Superior temporal gyrus (tissue), 1 donor: ENCODE data around the gene ABL1.

Source experiments
- DNase-seq: peaks from one replicate; pipeline ENCODE4 v3.0.0-alpha.2; 2016; ENCODE audit errors: extremely low spot score

The ABL1 gene

GRCh38 chr9:130890870-130891687 is 56.0 kb downstream of the ABL1 start:
- DNase-seq = no peak

- DNase-seq = no peak
These were observed 56.8 kb downstream of the ABL1 start for GRCh38 chr9:130891688-130892476.

- DNase-seq = no peak
These were observed 57.6 kb downstream of the ABL1 start for GRCh38 chr9:130892477-130893304.

GRCh38 chr9:130893341-130894101 is 58.5 kb downstream of the ABL1 start:
- DNase-seq = no peak

GRCh38 chr9:130894546-130894945 is 59.5 kb downstream of the ABL1 start:
- no peak for DNase-seq

- DNase-seq = no peak
These were observed 60.0 kb downstream of the ABL1 start for GRCh38 chr9:130895038-130895437.

GRCh38 chr9:130895481-130896232 is 60.6 kb downstream of the ABL1 start:
- DNase-seq = no peak

- no peak for DNase-seq
These were observed 61.4 kb downstream of the ABL1 start, which contains the start of gene QRFP for GRCh38 chr9:130896233-130897014. QRFP (minus strand) TSS chr9:130896812; CDS start chr9:130893838, 2,974 bp downstream.

GRCh38 chr9:130897105-130897751 is 62.2 kb downstream of the ABL1 start:
- DNase-seq = no peak

- no peak for DNase-seq
These were observed 62.9 kb downstream of the ABL1 start for GRCh38 chr9:130897848-130898551.

- DNase-seq = no peak
These were observed 63.4 kb downstream of the ABL1 start for GRCh38 chr9:130898552-130898852.

- no peak for DNase-seq
These were observed 64.1 kb downstream of the ABL1 start for GRCh38 chr9:130899051-130899748.

GRCh38 chr9:130900701-130901497 is 65.8 kb downstream of the ABL1 start:
- DNase-seq = no peak

- no peak for DNase-seq
These were observed 66.6 kb downstream of the ABL1 start for GRCh38 chr9:130901498-130902203.

GRCh38 chr9:130902204-130903185 is 67.4 kb downstream of the ABL1 start:
- no peak for DNase-seq
